Neural cell (in vitro differentiated cells): Measurements from ENCODE around the gene CUL4B. TPM values are rescaled to one million over a fixed set of nuclear protein-coding genes. Genes with fewer than 3 reads are reported as not detected.
"Not testable (repeated sequence)": the region's sequence is repeated elsewhere in the genome, so short reads cannot be mapped to it uniquely, and the experiment has no call there.

Source experiments
- H2AFZ ChIP-seq: fragments of 200-600, 300-800 bp; sonication (generic), shearing (Covaris generic); 2 replicates; pipeline ENCODE4 v1.6.0; 2014; ENCODE audit warnings: low read depth, mild to moderate bottlenecking, antibody characterized with exemption, low read length, moderate library complexity
- H3F3A ChIP-seq: fragments of 200-600 bp; shearing (Covaris generic); 2 replicates; pipeline ENCODE4 v1.6.1; 2016; ENCODE audit warnings: mild to moderate bottlenecking, moderate library complexity, mixed read lengths, antibody characterized with exemption, low read length; ENCODE audit not compliant: insufficient read depth, poor library complexity, severe bottlenecking
- H3K27ac ChIP-seq: fragments of 200-600, 300-800 bp; sonication (generic), shearing (Covaris generic); 2 replicates; pipeline ENCODE4 v1.5.1; 2014; ENCODE audit warnings: mild to moderate bottlenecking, low read length, moderate library complexity
- H3K27me3 ChIP-seq: fragments of 300-800, 200-600 bp; sonication (generic), shearing (Covaris generic); 2 replicates; pipeline ENCODE4 v1.6.0; 2014; ENCODE audit warnings: mild to moderate bottlenecking, low read depth, low read length, moderate library complexity; ENCODE audit not compliant: insufficient read depth
- H3K36me3 ChIP-seq: fragments of 300-800, 200-600 bp; sonication (generic), shearing (Covaris generic); 2 replicates; pipeline ENCODE4 v1.5.1; 2014; ENCODE audit warnings: mild to moderate bottlenecking, antibody characterized with exemption, low read length, moderate library complexity; ENCODE audit not compliant: insufficient read depth
- H3K4me2 ChIP-seq: fragments of 300-800, 200-600 bp; sonication (generic), shearing (Covaris generic); 2 replicates; pipeline ENCODE4 v1.6.0; 2014; ENCODE audit warnings: mild to moderate bottlenecking, low read length
- H3K4me3 ChIP-seq: fragments of 300-800, 200-600 bp; sonication (generic), shearing (Covaris generic); 2 replicates; pipeline ENCODE4 v1.5.1; 2014; ENCODE audit warnings: mild to moderate bottlenecking, low read length, moderate library complexity
- H3K79me2 ChIP-seq: fragments of 200-600 bp; shearing (Covaris generic); replicated peaks from 2 replicates; pipeline ENCODE4 v1.6.0; 2014; ENCODE audit warnings: mild to moderate bottlenecking, low read length, moderate library complexity; ENCODE audit not compliant: insufficient read depth
- H3K9ac ChIP-seq: fragments of 300-800, 200-600 bp; sonication (generic), shearing (Covaris generic); 2 replicates; pipeline ENCODE4 v1.6.1; 2016; ENCODE audit warnings: mild to moderate bottlenecking, low read length, mixed read lengths
- H3K9me2 ChIP-seq: fragments of 200-600 bp; shearing (Covaris generic); 2 replicates; pipeline ENCODE4 v1.6.1; 2016; ENCODE audit warnings: mild to moderate bottlenecking, low read length, mixed read lengths; ENCODE audit not compliant: insufficient read depth
- H3K9me3 ChIP-seq: fragments of 200-600, 300-800 bp; sonication (generic), shearing (Covaris generic); 2 replicates; pipeline ENCODE4 v1.6.1; 2016; ENCODE audit warnings: mild to moderate bottlenecking, mixed run types, low read length, moderate library complexity, mixed read lengths
- H4K20me1 ChIP-seq: fragments of 200-600 bp; shearing (Covaris generic); 2 replicates; pipeline ENCODE4 v1.6.1; 2016; ENCODE audit warnings: mild to moderate bottlenecking, mixed run types; ENCODE audit not compliant: insufficient read depth
- CTCF ChIP-seq: fragments of 450-650 bp; IDR thresholded peaks from 2 replicates; pipeline ENCODE4 v1.5.1; 2014; ENCODE audit warnings: antibody characterized with exemption, mild to moderate bottlenecking, moderate library complexity; ENCODE audit not compliant: poor library complexity, severe bottlenecking
- EP300 ChIP-seq: fragments of 450-650 bp; conservative IDR thresholded peaks from 2 replicates; pipeline ENCODE4 v1.6.1; 2014; ENCODE audit warnings: antibody characterized with exemption, mild to moderate bottlenecking, moderate library complexity; ENCODE audit not compliant: poor library complexity, severe bottlenecking
- EZH2 ChIP-seq: fragments of 200-600, 300-800 bp; shearing (Covaris generic), sonication (generic); IDR thresholded peaks from 2 replicates; pipeline ENCODE4 v1.6.1; 2014; ENCODE audit warnings: antibody characterized with exemption, low read length, borderline replicate concordance, mild to moderate bottlenecking; ENCODE audit not compliant: insufficient read depth, poor library complexity, severe bottlenecking
- MXI1 ChIP-seq: fragments of 450-650 bp; conservative IDR thresholded peaks from 2 replicates; pipeline ENCODE4 v1.6.1; 2014; ENCODE audit warnings: antibody characterized with exemption, mild to moderate bottlenecking; ENCODE audit not compliant: poor library complexity, severe bottlenecking
- POLR2AphosphoS5 ChIP-seq: IDR thresholded peaks from 2 replicates; pipeline ENCODE4 v1.6.1; 2012
- RAD21 ChIP-seq: fragments of 450-650 bp; conservative IDR thresholded peaks from 2 replicates; pipeline ENCODE4 v1.6.1; 2014; ENCODE audit warnings: antibody characterized with exemption, mild to moderate bottlenecking, moderate library complexity
- REST ChIP-seq: IDR thresholded peaks from 2 replicates; pipeline ENCODE4 v1.6.1; 2012; ENCODE audit warnings: borderline replicate concordance
- SMC3 ChIP-seq: fragments of 450-650 bp; conservative IDR thresholded peaks from 2 replicates; pipeline ENCODE4 v1.6.1; 2014; ENCODE audit warnings: antibody characterized with exemption, mild to moderate bottlenecking, moderate library complexity; ENCODE audit not compliant: poor library complexity
- polyA plus RNA-seq: library from polyadenylated mRNA; depleted of rRNA; stranded (reverse); fragments of >200 nt; gene quantifications from 2 replicates; pipeline ENCODE4 v1.2.3, GENCODE V29; 2014

The CUL4B gene
- polyA plus RNA-seq, 1 donor from 2014 or later: 82.7 TPM

DNA sequence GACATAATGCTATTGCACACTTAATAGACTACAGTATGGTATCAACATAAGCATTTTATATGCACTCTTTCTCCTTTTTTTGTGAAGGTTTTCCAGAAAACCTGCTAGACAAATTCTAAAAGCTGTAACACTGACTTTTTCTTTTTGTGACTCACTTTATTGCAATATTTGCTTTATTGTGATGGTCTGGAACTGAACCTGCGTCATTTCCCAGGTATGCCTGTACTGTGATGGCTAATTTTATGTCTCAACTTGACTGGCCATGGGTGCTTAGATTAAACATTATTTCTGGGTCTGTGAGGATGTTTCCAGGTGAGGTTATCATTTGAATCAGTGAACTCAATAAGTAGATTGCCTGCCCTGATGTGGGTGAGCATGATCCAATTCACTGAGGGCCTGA lies 56.2 kb downstream of the CUL4B start:
- Histone ChIP-seq H3K9ac (no peak overlapping the region), H3K36me3 (no peaks in the 10 kb centered on the region), H2AFZ (no peak overlapping the region), H3K9me2 (no peaks in the 10 kb centered on the region), H3K4me3 (no peak overlapping the region), H3K79me2 (no peaks in the 10 kb centered on the region), H3K27ac (no peak overlapping the region), H3F3A (no peaks in the 10 kb centered on the region), H3K27me3 (no peaks in the 10 kb centered on the region), H4K20me1 (no peaks in the 10 kb centered on the region), H3K9me3 (no peaks in the 10 kb centered on the region), H3K4me2 (no peak overlapping the region)
- TF ChIP-seq REST (no peak), POLR2AphosphoS5 (no peak), EP300 (no peak), RAD21 (no peak), EZH2 (no peak), CTCF (no peak), MXI1 (no peak), SMC3 (no peak)

GRCh38 chrX:120499301-120500072 lies 61.3 kb downstream of the CUL4B start:
- H3K27ac ChIP-seq: no peak overlapping the region
- no peak overlapping the region for H3K4me2 ChIP-seq
- H3F3A ChIP-seq: no peaks in the 10 kb centered on the region
- no peak overlapping the region for H3K4me3 ChIP-seq
- no peaks in the 10 kb centered on the region for H3K79me2 ChIP-seq
- H3K9me3 ChIP-seq: no peaks in the 10 kb centered on the region
- no peak overlapping the region for H2AFZ ChIP-seq
- TF ChIP-seq REST (no peak), POLR2AphosphoS5 (no peak), RAD21 (no peak), EP300 (no peak), SMC3 (no peak)
- H3K27me3 ChIP-seq: no peaks in the 10 kb centered on the region
- no peaks in the 10 kb centered on the region for H4K20me1 ChIP-seq
- no peaks in the 10 kb centered on the region for H3K36me3 ChIP-seq
- H3K9me2 ChIP-seq: no peaks in the 10 kb centered on the region
- no peak overlapping the region for H3K9ac ChIP-seq

GRCh38 chrX:120490119-120490518 lies 70.6 kb downstream of the CUL4B start:
- H3K9me2 ChIP-seq, H3K4me3 ChIP-seq, H2AFZ ChIP-seq, H3K4me2 ChIP-seq, H3F3A ChIP-seq, H3K27me3 ChIP-seq, H3K27ac ChIP-seq, H3K9me3 ChIP-seq, H4K20me1 ChIP-seq, H3K79me2 ChIP-seq, H3K36me3 ChIP-seq, H3K9ac ChIP-seq: not testable (repeated sequence)
